H9 (cell line): Measurements from ENCODE around the gene FNDC3B. TPM values are rescaled to one million over a fixed set of nuclear protein-coding genes. Genes with fewer than 3 reads are reported as not detected.
A peak's percentile ranks its signal among the peaks of the same experiment; 100 is the strongest.

ENCODE experiments used
- DNase-seq: peaks from one replicate; pipeline ENCODE4 v3.0.0-alpha.2; 2017
- H2AFZ ChIP-seq: one replicate; pipeline ENCODE4 v1.6.1; 2013; ENCODE audit warnings: mild to moderate bottlenecking, low read length, control low read depth, moderate library complexity
- H2AK5ac ChIP-seq: 2 replicates; pipeline ENCODE4 v1.6.1; 2013; ENCODE audit warnings: low read length, control low read depth, mixed read lengths; ENCODE audit not compliant: insufficient read length
- H2BK120ac ChIP-seq: one replicate; pipeline ENCODE4 v1.6.1; 2013; ENCODE audit warnings: low read depth, mild to moderate bottlenecking, low read length, control low read depth, inconsistent platforms; ENCODE audit not compliant: poor library complexity, severe bottlenecking
- H2BK12ac ChIP-seq: 2 replicates; pipeline ENCODE4 v1.6.1; 2013; ENCODE audit warnings: low read length, control low read depth, mixed read lengths, low read depth; ENCODE audit not compliant: insufficient read length
- H2BK15ac ChIP-seq: 2 replicates; pipeline ENCODE4 v1.6.1; 2013; ENCODE audit warnings: low read depth, low read length, control low read depth
- H2BK20ac ChIP-seq: one replicate; pipeline ENCODE4 v1.6.1; 2013; ENCODE audit warnings: low read depth, mild to moderate bottlenecking, low read length, control low read depth, inconsistent platforms; ENCODE audit not compliant: poor library complexity, severe bottlenecking
- H2BK5ac ChIP-seq: 2 replicates; pipeline ENCODE4 v1.6.1; 2013; ENCODE audit warnings: low read length, control low read depth, mixed read lengths; ENCODE audit not compliant: insufficient read length
- H3K14ac ChIP-seq: 2 replicates; pipeline ENCODE4 v1.6.1; 2013; ENCODE audit warnings: low read length, control low read depth; ENCODE audit not compliant: insufficient read depth
- H3K18ac ChIP-seq: 2 replicates; pipeline ENCODE4 v1.6.1; 2013; ENCODE audit warnings: low read depth, mild to moderate bottlenecking, mixed read lengths, low read length, control low read depth; ENCODE audit not compliant: insufficient read length
- H3K23ac ChIP-seq: 2 replicates; pipeline ENCODE4 v1.6.1; 2013; ENCODE audit warnings: low read length, control low read depth, mixed read lengths, low read depth; ENCODE audit not compliant: insufficient read length
- H3K23me2 ChIP-seq: 2 replicates; pipeline ENCODE4 v1.6.1; 2013; ENCODE audit warnings: low read depth, mild to moderate bottlenecking, mixed read lengths, low read length, control low read depth; ENCODE audit not compliant: insufficient read length, poor library complexity, severe bottlenecking
- H3K27ac ChIP-seq: 2 replicates; pipeline ENCODE4 v1.5.1; 2013; ENCODE audit warnings: low read length, control low read depth, mixed read lengths, low read depth; ENCODE audit not compliant: insufficient read length
- H3K27me3 ChIP-seq: 2 replicates; pipeline ENCODE4 v1.6.1; 2013; ENCODE audit warnings: low read length, control low read depth, inconsistent platforms; ENCODE audit not compliant: insufficient read depth
- H3K4ac ChIP-seq: 2 replicates; pipeline ENCODE4 v1.6.1; 2013; ENCODE audit warnings: low read depth, mild to moderate bottlenecking, control low read depth, inconsistent platforms, low read length, moderate library complexity
- H3K4me1 ChIP-seq: 2 replicates; pipeline ENCODE4 v1.6.1; 2013; ENCODE audit warnings: low read length, control low read depth, inconsistent platforms; ENCODE audit not compliant: insufficient read depth
- H3K4me2 ChIP-seq: 2 replicates; pipeline ENCODE4 v1.6.1; 2013; ENCODE audit warnings: low read length, control low read depth, mixed read lengths; ENCODE audit not compliant: insufficient read length, insufficient read depth
- H3K56ac ChIP-seq: 2 replicates; pipeline ENCODE4 v1.6.1; 2013; ENCODE audit warnings: low read depth, mild to moderate bottlenecking, mixed read lengths, low read length, control low read depth; ENCODE audit not compliant: insufficient read length
- H3K79me1 ChIP-seq: 2 replicates; pipeline ENCODE4 v1.6.1; 2013; ENCODE audit warnings: low read depth, mild to moderate bottlenecking, moderate library complexity, low read length, control low read depth, inconsistent platforms; ENCODE audit not compliant: insufficient read depth, poor library complexity, severe bottlenecking
- H3K79me2 ChIP-seq: 2 replicates; pipeline ENCODE4 v1.6.1; 2013; ENCODE audit warnings: low read length, control low read depth, inconsistent platforms; ENCODE audit not compliant: insufficient read depth
- H3K9ac ChIP-seq: 2 replicates; pipeline ENCODE4 v1.6.1; 2013; ENCODE audit warnings: low read length, control low read depth, mixed read lengths; ENCODE audit not compliant: insufficient read length; ENCODE audit errors: extremely low read depth
- H3K9me3 ChIP-seq: one replicate; pipeline ENCODE4 v1.6.1; 2013; ENCODE audit warnings: low read depth, low read length, inconsistent platforms; ENCODE audit not compliant: control insufficient read depth
- H3T11ph ChIP-seq: one replicate; pipeline ENCODE4 v1.6.1; 2013; ENCODE audit warnings: mild to moderate bottlenecking, low read length, control low read depth, inconsistent platforms
- H4K20me1 ChIP-seq: one replicate; pipeline ENCODE4 v1.6.1; 2013; ENCODE audit not compliant: control insufficient read depth, insufficient read length, insufficient read depth
- H4K5ac ChIP-seq: 2 replicates; pipeline ENCODE4 v1.6.1; 2013; ENCODE audit warnings: low read depth, mild to moderate bottlenecking, mixed read lengths, low read length, control low read depth; ENCODE audit not compliant: insufficient read length
- H4K8ac ChIP-seq: replicated peaks from 2 replicates; pipeline ENCODE4 v1.6.1; 2013; ENCODE audit warnings: low read length, control low read depth, mixed read lengths, low read depth; ENCODE audit not compliant: insufficient read length
- H4K91ac ChIP-seq: 2 replicates; pipeline ENCODE4 v1.6.1; 2013; ENCODE audit warnings: low read depth, mild to moderate bottlenecking, moderate library complexity, mixed read lengths, low read length, control low read depth; ENCODE audit not compliant: insufficient read length
- H3K27ac Mint-ChIP-seq, 3 experiments: 2 replicates in 2 of 3; 3 replicates in 1 of 3; pipeline ENCODE4 v1.8.0; 2020 to 2021; ENCODE audit warnings: mixed read lengths in 3 of 3, mild to moderate bottlenecking in 1 of 3, moderate library complexity in 1 of 3
- H3K27me3 Mint-ChIP-seq: 2 replicates; pipeline ENCODE4 v1.8.0; 2021; ENCODE audit warnings: low read depth, mild to moderate bottlenecking, moderate library complexity, mixed read lengths
- H3K36me3 Mint-ChIP-seq, 3 experiments: 2 replicates in 2 of 3; 3 replicates in 1 of 3; pipeline ENCODE4 v1.8.0; 2020 to 2021; ENCODE audit warnings: low read depth in 3 of 3, mixed read lengths in 3 of 3; ENCODE audit not compliant: insufficient read depth in 1 of 3
- H3K4me1 Mint-ChIP-seq, 2 experiments: 2 replicates each; pipeline ENCODE4 v1.8.0; 2020; ENCODE audit warnings: mixed read lengths in 2 of 2
- H3K4me3 Mint-ChIP-seq, 2 experiments: 2 replicates in 1 of 2; 3 replicates in 1 of 2; pipeline ENCODE4 v1.8.0; 2020 to 2021; ENCODE audit warnings: mild to moderate bottlenecking in 2 of 2, mixed read lengths in 2 of 2, moderate library complexity in 1 of 2
- H3K9me3 Mint-ChIP-seq, 2 experiments: 2 replicates in 1 of 2; 3 replicates in 1 of 2; pipeline ENCODE4 v1.8.0; 2020; ENCODE audit warnings: mild to moderate bottlenecking in 2 of 2, mixed read lengths in 2 of 2, moderate library complexity in 1 of 2
- CTCF ChIP-seq: fragments of 200-600 bp; sonication (generic); conservative IDR thresholded peaks from 3 replicates; pipeline ENCODE4 v1.8.0; 2021; ENCODE audit warnings: antibody characterized with exemption, mild to moderate bottlenecking
- WGBS: extraction: QIAGEN DNeasy Blood & Tissue Kit; methylation state at CpG from one replicate; pipeline ENCODE4 v1.1.7; 2013; ENCODE audit warnings: missing lambda C conversion rate, low lambda C conversion rate, mixed read lengths; ENCODE audit not compliant: insufficient read length; ENCODE audit errors: extremely low coverage; 5-methylcytosine and 5-hydroxymethylcytosine counted together
- total RNA-seq: library from RNA; stranded (reverse); gene quantifications from 2 replicates; pipeline ENCODE4 v1.2.1, GENCODE V29; 2021

FNDC3B gene
- total RNA-seq, 1 experiment from 2014 or later, result 43.8 TPM

- Histone ChIP-seq H3K9me3 (no peaks in the 10 kb centered on the region), H2BK12ac (no peak overlapping the region), H3K4me2 (no peak overlapping the region), H3K4me1 (no peaks in the 10 kb centered on the region), H2AFZ (no peak overlapping the region), H3K79me1 (no peaks in the 10 kb centered on the region), H3K23ac (no peak overlapping the region), H4K8ac (no peak overlapping the region), H2BK20ac (no peak overlapping the region), H4K91ac (no peak overlapping the region), H3K18ac (no peak overlapping the region), H3K23me2 (no peaks in the 10 kb centered on the region), H3T11ph (no peak overlapping the region), H2BK15ac (no peak overlapping the region), H3K56ac (no peak overlapping the region), H2AK5ac (no peak overlapping the region), H3K27ac (no peak overlapping the region), H4K5ac (no peak overlapping the region), H3K14ac (no peak overlapping the region), H2BK5ac (no peak overlapping the region), H3K27me3 (no peaks in the 10 kb centered on the region), H4K20me1 (no peaks in the 10 kb centered on the region), H3K79me2 (no peaks in the 10 kb centered on the region), H3K9ac (no peak overlapping the region), H3K4ac (no peak overlapping the region), H2BK120ac (no peak overlapping the region)
- peak overlapping the region; percentile 21 to 90 (median 45); a peak in 3 of 7 replicates for H3K27ac Mint-ChIP-seq
- no peaks in the 10 kb centered on the region for H3K4me1 Mint-ChIP-seq
- DNase-seq, result no peak
- peaks cover 6 to 36% (median 33%) of the 10 kb centered on the region in 3 experiments; a peak in 6 of 7 replicates for H3K36me3 Mint-ChIP-seq
- no peak for TF ChIP-seq CTCF
- H3K27me3 Mint-ChIP-seq, result no peaks in the 10 kb centered on the region; the same call in 1 of the 2 replicates
- H3K4me3 Mint-ChIP-seq, result no peak overlapping the region
- no peaks in the 10 kb centered on the region for H3K9me3 Mint-ChIP-seq
- WGBS, result no CpG with 5 or more reads among the region's 7 CpGs
Observed at GRCh38 chr3:172324611-172325203, 285.3 kb downstream of the FNDC3B start.
